Measurements from ENCODE around the gene ARHGAP18. TPM values are rescaled to one million over a fixed set of nuclear protein-coding genes. Genes with fewer than 3 reads are reported as not detected.

Gene ARHGAP18
- total RNA-seq, 3 donors from 2014 or later (not counting 1 experiment from before 2014, with no cell fraction given) = 11.5 to 12.5 (median 11.8) TPM

DNA sequence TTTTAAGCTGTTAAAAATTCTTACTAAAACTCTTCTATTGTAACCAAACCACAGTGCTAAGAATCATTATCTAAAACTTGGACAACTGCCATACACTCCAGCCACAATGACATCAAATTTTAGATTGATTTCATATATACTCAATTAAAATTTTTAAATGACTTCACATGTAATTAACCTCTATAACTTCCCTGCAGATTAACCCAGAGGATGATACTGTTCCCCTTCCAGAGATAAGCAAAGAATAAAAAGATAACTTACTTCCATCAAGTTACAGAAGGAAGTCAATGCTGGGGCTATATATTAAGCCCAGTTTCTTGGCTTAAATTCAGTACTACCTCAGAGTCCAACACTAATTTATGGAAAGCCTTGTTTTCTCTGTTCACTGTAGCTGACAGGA is 71.3 kb downstream of the ARHGAP18 start:
- Histone ChIP-seq H3K27ac (ENCODE audit: low read length) (no peak overlapping the region), H3K4me1 (ENCODE audit: control insufficient read depth, insufficient read depth, low read length) (no peaks in the 10 kb centered on the region), H3K36me3 (ENCODE audit: control insufficient read depth, insufficient read depth, low read length) (peaks cover 2% of the 10 kb centered on the region), H3K9me3 (ENCODE audit: control insufficient read depth, insufficient read depth, low read length) (no peaks in the 10 kb centered on the region), H3K4me3 (ENCODE audit: low read length) (no peak overlapping the region), H3K27me3 (ENCODE audit: control insufficient read depth, insufficient read depth, low read length) (no peaks in the 10 kb centered on the region)
- no peak for DNase-seq
- Mint-ChIP-seq H3K9me3 (no peaks in the 10 kb centered on the region), H3K36me3 (peaks cover 19% of the 10 kb centered on the region), H3K27me3 (ENCODE audit: low read depth in 2 of 2) (no peaks in the 10 kb centered on the region), H3K4me3 (no peak overlapping the region), H3K4me1 (no peaks in the 10 kb centered on the region), H3K27ac (no peak overlapping the region)
- ATAC-seq = no peak
- intact Hi-C loops (cut with micrococcal nuclease) = no loop called here
- TF ChIP-seq, protein P1, sequence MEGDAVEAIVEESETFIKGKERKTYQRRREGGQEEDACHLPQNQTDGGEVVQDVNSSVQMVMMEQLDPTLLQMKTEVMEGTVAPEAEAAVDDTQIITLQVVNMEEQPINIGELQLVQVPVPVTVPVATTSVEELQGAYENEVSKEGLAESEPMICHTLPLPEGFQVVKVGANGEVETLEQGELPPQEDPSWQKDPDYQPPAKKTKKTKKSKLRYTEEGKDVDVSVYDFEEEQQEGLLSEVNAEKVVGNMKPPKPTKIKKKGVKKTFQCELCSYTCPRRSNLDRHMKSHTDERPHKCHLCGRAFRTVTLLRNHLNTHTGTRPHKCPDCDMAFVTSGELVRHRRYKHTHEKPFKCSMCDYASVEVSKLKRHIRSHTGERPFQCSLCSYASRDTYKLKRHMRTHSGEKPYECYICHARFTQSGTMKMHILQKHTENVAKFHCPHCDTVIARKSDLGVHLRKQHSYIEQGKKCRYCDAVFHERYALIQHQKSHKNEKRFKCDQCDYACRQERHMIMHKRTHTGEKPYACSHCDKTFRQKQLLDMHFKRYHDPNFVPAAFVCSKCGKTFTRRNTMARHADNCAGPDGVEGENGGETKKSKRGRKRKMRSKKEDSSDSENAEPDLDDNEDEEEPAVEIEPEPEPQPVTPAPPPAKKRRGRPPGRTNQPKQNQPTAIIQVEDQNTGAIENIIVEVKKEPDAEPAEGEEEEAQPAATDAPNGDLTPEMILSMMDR (IDR thresholded peaks at IDR 0.05) = no peak

GRCh38 chr6:129638055-129638684 is 71.8 kb downstream of the ARHGAP18 start:
- H3K4me1 Mint-ChIP-seq = no peaks in the 10 kb centered on the region
- no peak overlapping the region for H3K27ac Mint-ChIP-seq
- intact Hi-C loops (cut with micrococcal nuclease) = no loop called here
- ATAC-seq = no peak
- TF ChIP-seq, protein P1 (IDR thresholded peaks at IDR 0.05) = no peak
- H3K27me3 Mint-ChIP-seq (ENCODE audit: low read depth in 2 of 2) = no peaks in the 10 kb centered on the region
- Histone ChIP-seq H3K4me1 (ENCODE audit: control insufficient read depth, insufficient read depth, low read length) (no peaks in the 10 kb centered on the region), H3K27ac (ENCODE audit: low read length) (no peak overlapping the region), H3K4me3 (ENCODE audit: low read length) (no peak overlapping the region), H3K9me3 (ENCODE audit: control insufficient read depth, insufficient read depth, low read length) (no peaks in the 10 kb centered on the region), H3K36me3 (ENCODE audit: control insufficient read depth, insufficient read depth, low read length) (peaks cover 2% of the 10 kb centered on the region), H3K27me3 (ENCODE audit: control insufficient read depth, insufficient read depth, low read length) (no peaks in the 10 kb centered on the region)
- no peak overlapping the region for H3K4me3 Mint-ChIP-seq
- no peaks in the 10 kb centered on the region for H3K9me3 Mint-ChIP-seq
- H3K36me3 Mint-ChIP-seq = peaks cover 19% of the 10 kb centered on the region
- 96% methylated on average over 8 of the region's 8 CpGs for WGBS (ENCODE audit: insufficient coverage)
- no peak for DNase-seq

DNA sequence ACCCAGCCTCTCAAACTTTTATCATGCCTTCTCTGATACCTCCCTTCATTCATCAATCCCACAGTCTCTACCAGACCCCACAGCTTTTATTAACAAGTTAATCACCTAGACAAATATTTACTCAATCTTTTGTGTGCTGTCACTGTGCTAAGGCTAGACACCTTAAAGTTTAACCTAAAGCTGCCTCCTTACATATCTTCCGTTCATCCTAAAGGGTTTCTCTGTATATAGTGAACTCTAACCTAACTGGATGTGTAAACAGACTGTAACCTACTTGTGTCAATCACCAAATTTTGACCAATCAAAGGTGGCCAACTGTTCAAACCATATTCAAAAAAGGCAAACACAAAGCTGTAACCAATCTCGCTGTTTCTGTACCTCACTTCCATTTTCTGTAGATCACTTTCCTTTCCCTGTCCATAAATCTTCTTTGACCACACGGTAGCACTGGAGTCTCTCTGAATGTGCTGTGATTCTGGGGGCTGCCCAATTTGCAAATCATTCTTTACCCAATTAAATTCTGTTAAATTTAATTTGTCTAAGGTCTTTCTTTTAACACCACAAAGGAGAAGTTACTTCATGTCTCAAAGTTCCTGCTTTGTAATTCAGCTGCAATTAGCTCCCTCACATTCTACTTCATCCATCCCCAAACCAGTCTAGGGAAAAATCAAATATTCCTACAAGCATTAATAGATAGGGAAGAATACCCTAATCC is 72.5 kb downstream of the ARHGAP18 start:
- Mint-ChIP-seq H3K9me3 (no peaks in the 10 kb centered on the region), H3K27ac (no peak overlapping the region), H3K4me1 (no peaks in the 10 kb centered on the region), H3K4me3 (no peak overlapping the region), H3K36me3 (peaks cover 19% of the 10 kb centered on the region), H3K27me3 (ENCODE audit: low read depth in 2 of 2) (no peaks in the 10 kb centered on the region)
- no peak for ATAC-seq
- Histone ChIP-seq H3K4me1 (ENCODE audit: control insufficient read depth, insufficient read depth, low read length) (no peaks in the 10 kb centered on the region), H3K4me3 (ENCODE audit: low read length) (no peak overlapping the region), H3K27me3 (ENCODE audit: control insufficient read depth, insufficient read depth, low read length) (no peaks in the 10 kb centered on the region), H3K36me3 (ENCODE audit: control insufficient read depth, insufficient read depth, low read length) (peaks cover 2% of the 10 kb centered on the region), H3K9me3 (ENCODE audit: control insufficient read depth, insufficient read depth, low read length) (no peaks in the 10 kb centered on the region), H3K27ac (ENCODE audit: low read length) (no peak overlapping the region)
- intact Hi-C loops (cut with micrococcal nuclease) = no loop called here
- no peak for DNase-seq
- TF ChIP-seq, protein P1 (IDR thresholded peaks at IDR 0.05) = no peak
- 72% methylated on average over 3 of the region's 3 CpGs for WGBS (ENCODE audit: insufficient coverage)
